A673 (cell line): ENCODE results near the gene KIRREL3.

Experiments used
- CTCF ChIP-seq: fragments of 300-800, 200-600 bp; sonication (generic); conservative IDR thresholded peaks from 2 replicates; pipeline ENCODE4 v1.5.1; 2017; ENCODE audit warnings: low read depth, mild to moderate bottlenecking, antibody characterized with exemption, low read length, moderate library complexity, mixed read lengths
- EZH2 ChIP-seq: fragments of 200-600 bp; sonication (generic); IDR thresholded peaks from 2 replicates; pipeline ENCODE4 v1.6.1; 2017; ENCODE audit warnings: borderline replicate concordance, low read depth, mild to moderate bottlenecking, mixed read lengths, antibody characterized with exemption, low read length; ENCODE audit not compliant: poor library complexity, severe bottlenecking

- TF ChIP-seq CTCF (no peak), EZH2 (no peak)
Observed at GRCh38 chr11:126687477-126687876, 313.1 kb downstream of the KIRREL3 start.
